ENCODE results near the gene DACT1. TPM values are rescaled to one million over a fixed set of nuclear protein-coding genes. Genes with fewer than 3 reads are reported as not detected.

DACT1 gene
- total RNA-seq, 1 experiment from 2014 or later = 1.7 TPM

DNA sequence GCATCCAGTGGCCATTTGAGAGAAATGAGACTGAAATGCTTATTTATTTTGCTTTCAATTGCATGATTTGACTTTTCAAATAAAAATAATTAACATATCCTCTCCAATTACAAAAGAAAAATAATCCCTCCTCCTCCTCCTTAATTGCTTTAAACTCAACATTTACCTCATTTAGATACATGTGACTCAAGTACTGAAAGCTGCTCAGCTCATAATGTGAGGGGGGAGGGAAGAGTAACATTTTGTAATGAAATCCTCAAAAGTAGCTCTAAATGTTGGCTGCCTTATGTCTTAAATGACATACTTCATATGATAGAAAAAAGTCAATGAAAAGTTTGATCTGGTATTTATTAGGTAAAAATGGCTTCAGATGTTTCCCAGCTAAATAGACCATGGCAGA is 29.0 kb downstream of the DACT1 start:
- H3K4me3 ChIP-seq = no peak overlapping the region
- no peak overlapping the region for H3K27ac ChIP-seq
- H3K27me3 ChIP-seq (replicated peaks) = 0 out of 2 replicates have a peak, but pooled peaks cover 4% of the 10 kb centered on the region
- H3K36me3 ChIP-seq = no peaks in the 10 kb centered on the region
- no peak for DNase-seq (ENCODE audit: low read depth in 1 of 2, low spot score in 2 of 2)
- no peaks in the 10 kb centered on the region for H3K9me3 ChIP-seq (replicated peaks)
- 0 out of 2 replicates have a peak, but pooled peaks cover 5% of the 10 kb centered on the region for H3K4me1 ChIP-seq (replicated peaks)

DNA sequence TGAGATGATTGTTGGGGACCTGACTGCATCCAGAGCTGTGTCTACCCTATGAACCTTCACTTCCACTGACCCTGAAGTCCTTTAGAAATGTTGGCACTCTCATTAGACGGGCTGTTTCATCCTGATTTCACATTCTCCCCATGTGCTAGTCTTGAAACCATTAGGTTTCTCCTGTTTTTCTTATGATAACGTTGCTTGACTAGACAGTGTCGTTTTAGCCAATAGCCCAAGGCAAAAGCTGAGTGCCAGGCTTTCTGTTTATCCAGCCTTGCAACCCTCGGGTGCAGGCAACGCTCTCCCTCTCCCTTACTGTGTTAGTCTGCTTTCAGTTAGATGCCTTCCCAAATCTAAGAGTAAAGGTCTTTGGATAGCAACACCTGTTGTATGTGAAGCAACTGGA is 30.1 kb downstream of the DACT1 start:
- Histone ChIP-seq H3K4me3 (no peak overlapping the region), H3K27ac (no peak overlapping the region), H3K4me1 (replicated peaks) (0 out of 2 replicates have a peak, but pooled peaks cover 5% of the 10 kb centered on the region), H3K9me3 (replicated peaks) (no peaks in the 10 kb centered on the region), H3K27me3 (replicated peaks) (0 out of 2 replicates have a peak, but pooled peaks cover 4% of the 10 kb centered on the region), H3K36me3 (no peaks in the 10 kb centered on the region)
- no peak for DNase-seq (ENCODE audit: low read depth in 1 of 2, low spot score in 2 of 2)

DNA sequence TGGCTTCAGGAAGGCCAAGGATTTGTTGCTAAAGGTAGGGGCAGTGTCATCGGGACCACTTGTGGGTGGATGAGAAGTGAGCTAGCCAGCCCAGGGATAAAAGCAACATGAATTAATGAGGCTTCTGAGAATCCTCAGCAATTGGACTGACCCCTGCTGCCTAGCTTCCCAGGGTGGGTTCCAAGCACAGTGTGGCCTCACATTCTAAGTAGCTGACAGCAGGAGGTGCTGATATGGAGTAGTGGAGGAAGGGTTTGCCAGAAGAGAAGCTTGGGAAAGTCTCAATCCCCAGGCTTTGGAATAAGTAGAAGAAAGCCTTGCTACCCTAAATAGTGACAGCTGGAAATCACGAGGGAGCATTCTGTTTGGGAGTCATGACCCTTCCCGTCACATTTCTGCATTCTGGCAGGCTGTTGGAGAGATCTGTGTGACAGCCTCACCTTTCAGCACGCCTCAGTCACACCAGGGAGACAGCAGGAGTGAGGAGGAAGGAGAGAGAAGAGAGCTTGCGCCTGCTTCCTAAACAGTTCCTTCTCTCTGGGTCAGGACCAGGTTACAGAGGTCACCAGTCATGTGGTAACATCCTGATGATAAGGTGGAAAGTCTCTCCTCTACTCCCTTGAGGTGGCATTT is 31.2 kb downstream of the DACT1 start:
- Histone ChIP-seq H3K9me3 (replicated peaks) (no peaks in the 10 kb centered on the region), H3K36me3 (no peaks in the 10 kb centered on the region), H3K27me3 (replicated peaks) (0 out of 2 replicates have a peak, but pooled peaks cover 4% of the 10 kb centered on the region), H3K4me3 (no peak overlapping the region), H3K4me1 (replicated peaks) (no peaks in the 10 kb centered on the region), H3K27ac (no peak overlapping the region)
- DNase-seq (ENCODE audit: low read depth in 1 of 2, low spot score in 2 of 2) = no peak

DNA sequence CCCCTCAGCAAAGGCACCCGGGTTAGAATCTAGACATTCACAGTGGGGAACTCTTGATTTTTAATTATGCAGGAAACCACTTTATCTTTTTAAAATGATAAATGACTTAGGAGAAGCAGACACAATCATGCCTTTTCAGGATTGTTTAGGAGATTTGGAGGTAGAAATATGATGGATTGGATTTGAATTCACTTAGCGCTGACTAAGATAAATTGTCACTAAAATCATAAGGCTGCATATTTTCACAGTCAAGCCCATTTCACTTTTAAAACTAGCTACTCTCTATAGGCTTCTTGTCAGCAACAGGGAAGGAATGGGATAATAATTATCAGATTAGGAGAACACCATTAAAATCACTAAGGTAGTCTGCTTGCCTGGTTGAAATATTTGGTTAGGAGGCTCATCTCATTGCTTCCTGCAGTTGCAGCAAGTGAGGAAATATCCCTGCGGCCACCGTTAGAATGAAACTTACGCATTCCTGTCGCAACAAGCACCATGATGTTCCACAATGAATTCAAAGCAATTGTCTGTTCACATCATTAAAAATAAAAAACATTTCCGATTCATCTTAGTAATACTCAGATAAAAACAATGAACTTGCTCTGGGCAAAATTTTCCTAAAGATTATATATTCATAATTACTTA is 31.9 kb downstream of the DACT1 start:
- H3K27me3 ChIP-seq (replicated peaks) = 0 out of 2 replicates have a peak, but pooled peaks cover 4% of the 10 kb centered on the region
- no peak for DNase-seq (ENCODE audit: low read depth in 1 of 2, low spot score in 2 of 2)
- no peaks in the 10 kb centered on the region for H3K4me1 ChIP-seq (replicated peaks)
- no peaks in the 10 kb centered on the region for H3K9me3 ChIP-seq (replicated peaks)
- H3K4me3 ChIP-seq = no peak overlapping the region
- H3K36me3 ChIP-seq = no peaks in the 10 kb centered on the region
- no peak overlapping the region for H3K27ac ChIP-seq

DNA sequence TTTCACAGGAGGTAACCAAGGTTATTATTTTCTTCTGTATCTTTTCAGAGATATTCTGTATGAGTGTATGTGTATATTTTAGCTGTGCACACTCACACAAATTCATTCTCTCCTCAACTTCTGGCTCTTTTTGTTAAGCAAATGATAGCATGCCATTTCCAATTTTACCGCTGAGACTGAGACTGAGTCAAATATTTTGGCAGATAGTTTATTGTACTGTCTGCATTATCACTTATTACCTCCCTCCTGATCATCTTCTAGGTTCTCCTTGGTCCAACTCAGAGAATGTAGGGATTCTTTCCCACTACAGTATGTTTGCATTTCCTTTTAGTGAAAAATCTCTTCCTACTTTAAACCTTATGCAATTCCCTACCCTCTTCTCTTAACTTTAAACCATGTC is 33.3 kb downstream of the DACT1 start:
- Histone ChIP-seq H3K9me3 (replicated peaks) (no peaks in the 10 kb centered on the region), H3K27ac (no peak overlapping the region), H3K4me1 (replicated peaks) (no peaks in the 10 kb centered on the region), H3K36me3 (no peaks in the 10 kb centered on the region), H3K27me3 (replicated peaks) (0 out of 2 replicates have a peak, but pooled peaks cover 4% of the 10 kb centered on the region), H3K4me3 (no peak overlapping the region)
- DNase-seq (ENCODE audit: low read depth in 1 of 2, low spot score in 2 of 2) = no peak

DNA sequence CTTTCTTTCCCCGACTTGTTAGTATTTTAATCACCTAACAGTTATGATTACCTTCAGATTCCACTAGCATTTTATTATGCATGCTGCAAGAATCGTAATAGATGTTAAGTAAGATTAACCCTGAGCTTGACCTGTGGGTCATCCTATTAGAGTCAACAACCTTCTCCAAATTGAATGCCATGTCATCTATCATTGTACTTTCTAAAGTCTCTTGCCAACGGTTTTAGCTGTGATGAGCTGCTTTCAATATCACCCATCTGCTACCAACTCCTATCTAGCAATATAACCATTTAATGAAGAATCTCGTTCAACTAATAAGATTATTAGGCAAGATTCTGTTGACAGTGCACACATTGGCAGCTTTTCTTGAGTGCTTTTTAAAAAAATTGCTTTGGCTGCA is 33.7 kb downstream of the DACT1 start:
- no peak for DNase-seq (ENCODE audit: low read depth in 1 of 2, low spot score in 2 of 2)
- Histone ChIP-seq H3K27ac (no peak overlapping the region), H3K4me3 (no peak overlapping the region), H3K4me1 (replicated peaks) (no peaks in the 10 kb centered on the region), H3K9me3 (replicated peaks) (no peaks in the 10 kb centered on the region), H3K27me3 (replicated peaks) (0 out of 2 replicates have a peak, but pooled peaks cover 4% of the 10 kb centered on the region), H3K36me3 (no peaks in the 10 kb centered on the region)

DNA sequence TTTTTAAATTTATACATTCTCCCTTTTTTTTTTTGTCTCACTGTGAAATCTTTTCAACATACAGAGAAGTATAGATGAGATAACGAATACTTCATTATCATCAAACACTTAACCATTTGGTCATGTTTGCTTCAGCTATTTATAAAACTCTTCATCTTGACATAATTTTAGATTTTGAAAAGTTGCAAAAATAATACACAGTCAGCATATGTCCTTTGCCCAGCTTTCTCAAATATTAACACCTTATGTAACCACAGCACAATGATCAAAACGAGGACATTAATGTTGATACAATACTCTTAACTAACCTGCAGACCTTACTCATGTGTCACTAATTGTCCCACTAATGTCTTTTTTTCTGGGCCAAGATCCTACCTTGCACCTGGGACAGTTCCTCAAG is 36.0 kb downstream of the DACT1 start:
- Histone ChIP-seq H3K27ac (no peak overlapping the region), H3K9me3 (replicated peaks) (no peaks in the 10 kb centered on the region), H3K27me3 (replicated peaks) (0 out of 2 replicates have a peak, but pooled peaks cover 4% of the 10 kb centered on the region), H3K36me3 (no peaks in the 10 kb centered on the region), H3K4me3 (no peak overlapping the region), H3K4me1 (replicated peaks) (no peaks in the 10 kb centered on the region)
- DNase-seq (ENCODE audit: low read depth in 1 of 2, low spot score in 2 of 2) = no peak

DNA sequence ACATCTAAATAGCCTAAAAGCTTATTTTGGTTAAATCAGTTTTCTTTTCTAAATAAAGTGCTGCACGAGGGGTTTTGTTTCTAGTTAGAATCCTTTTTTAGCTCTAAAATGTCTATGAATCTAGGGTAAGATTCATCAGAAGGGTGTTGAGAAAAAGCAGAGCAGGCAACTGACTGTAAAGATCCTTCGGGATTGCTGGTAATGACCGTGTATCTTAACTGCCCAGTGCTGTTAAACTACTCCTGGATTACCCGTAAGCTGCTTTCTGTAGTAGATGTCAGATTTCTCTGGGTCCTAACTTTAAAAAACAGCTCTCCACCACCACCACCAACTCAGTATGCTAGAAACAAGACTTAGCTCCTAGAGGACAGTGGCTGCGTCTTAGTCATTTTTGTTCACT is 39.2 kb downstream of the DACT1 start:
- Histone ChIP-seq H3K4me1 (replicated peaks) (no peaks in the 10 kb centered on the region), H3K27me3 (replicated peaks) (no peaks in the 10 kb centered on the region), H3K9me3 (replicated peaks) (no peaks in the 10 kb centered on the region), H3K36me3 (no peaks in the 10 kb centered on the region), H3K27ac (no peak overlapping the region), H3K4me3 (no peak overlapping the region)
- DNase-seq (ENCODE audit: low read depth in 1 of 2, low spot score in 2 of 2) = no peak

DNA sequence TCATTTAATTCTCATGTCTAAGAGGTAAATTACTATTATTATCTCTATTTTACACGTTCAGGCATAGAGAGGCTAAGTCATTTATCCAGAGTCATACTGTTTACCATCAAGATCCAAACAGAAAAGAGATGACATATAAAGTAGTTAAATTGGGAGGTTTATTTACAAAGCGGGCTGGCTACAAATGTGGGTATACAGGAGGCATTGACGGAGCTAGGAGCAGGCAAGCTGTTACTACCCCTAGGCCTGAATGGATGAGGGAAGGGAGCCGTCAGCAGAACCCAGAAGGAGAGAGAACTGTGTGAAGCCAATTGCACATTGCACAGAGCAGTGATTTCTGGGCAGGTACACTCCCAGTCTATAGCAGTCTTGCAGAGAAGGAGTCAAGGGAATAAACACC is 39.8 kb downstream of the DACT1 start:
- no peak overlapping the region for H3K4me3 ChIP-seq
- H3K9me3 ChIP-seq (replicated peaks) = no peaks in the 10 kb centered on the region
- no peaks in the 10 kb centered on the region for H3K36me3 ChIP-seq
- no peak overlapping the region for H3K27ac ChIP-seq
- no peaks in the 10 kb centered on the region for H3K27me3 ChIP-seq (replicated peaks)
- DNase-seq (ENCODE audit: low read depth in 1 of 2, low spot score in 2 of 2) = no peak
- H3K4me1 ChIP-seq (replicated peaks) = no peaks in the 10 kb centered on the region

DNA sequence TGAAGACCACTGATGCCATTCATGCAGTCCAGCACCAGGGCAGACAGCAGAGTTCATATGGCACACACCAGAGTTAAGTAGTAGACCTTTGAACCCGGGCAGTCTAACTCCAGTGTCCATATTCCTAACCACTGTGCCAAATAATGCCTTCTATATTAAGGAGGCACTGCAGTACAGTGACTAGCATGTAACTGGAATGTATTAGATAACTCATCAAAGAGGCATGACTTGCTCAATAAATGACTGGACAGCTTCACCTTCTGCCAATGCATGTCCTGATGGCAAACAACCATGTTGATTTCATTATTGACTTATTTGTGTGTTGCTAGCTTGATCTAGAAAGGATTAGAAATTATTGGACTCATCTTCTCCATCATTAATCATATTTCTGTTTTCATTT is 40.2 kb downstream of the DACT1 start:
- no peak for DNase-seq (ENCODE audit: low read depth in 1 of 2, low spot score in 2 of 2)
- Histone ChIP-seq H3K4me3 (no peak overlapping the region), H3K9me3 (replicated peaks) (no peaks in the 10 kb centered on the region), H3K4me1 (replicated peaks) (no peaks in the 10 kb centered on the region), H3K36me3 (no peaks in the 10 kb centered on the region), H3K27ac (no peak overlapping the region), H3K27me3 (replicated peaks) (no peaks in the 10 kb centered on the region)

DNA sequence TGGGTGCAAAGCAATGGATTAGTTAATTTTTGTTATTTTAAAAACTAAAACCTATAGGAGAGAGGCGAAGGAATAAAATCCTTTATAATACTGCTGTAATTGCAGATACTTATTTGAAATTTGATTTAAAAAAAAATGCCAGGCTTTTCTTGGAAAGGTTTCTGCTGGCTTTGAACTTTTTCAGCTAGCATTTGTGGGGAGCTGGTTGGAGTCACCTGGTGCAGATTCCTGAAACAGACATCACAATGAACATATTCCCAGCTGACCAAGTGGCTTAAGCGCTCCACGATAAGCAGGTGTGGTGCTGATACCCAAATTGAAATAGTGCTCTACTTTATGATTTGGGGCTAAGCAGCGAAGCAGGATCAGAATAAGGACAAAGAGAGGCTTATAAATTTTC is 42.9 kb downstream of the DACT1 start:
- no peak for DNase-seq (ENCODE audit: low read depth in 1 of 2, low spot score in 2 of 2)
- H3K9me3 ChIP-seq (replicated peaks) = no peaks in the 10 kb centered on the region
- H3K4me3 ChIP-seq = no peak overlapping the region
- no peak overlapping the region for H3K27ac ChIP-seq
- H3K27me3 ChIP-seq (replicated peaks) = no peaks in the 10 kb centered on the region
- no peaks in the 10 kb centered on the region for H3K36me3 ChIP-seq
- no peaks in the 10 kb centered on the region for H3K4me1 ChIP-seq (replicated peaks)

DNA sequence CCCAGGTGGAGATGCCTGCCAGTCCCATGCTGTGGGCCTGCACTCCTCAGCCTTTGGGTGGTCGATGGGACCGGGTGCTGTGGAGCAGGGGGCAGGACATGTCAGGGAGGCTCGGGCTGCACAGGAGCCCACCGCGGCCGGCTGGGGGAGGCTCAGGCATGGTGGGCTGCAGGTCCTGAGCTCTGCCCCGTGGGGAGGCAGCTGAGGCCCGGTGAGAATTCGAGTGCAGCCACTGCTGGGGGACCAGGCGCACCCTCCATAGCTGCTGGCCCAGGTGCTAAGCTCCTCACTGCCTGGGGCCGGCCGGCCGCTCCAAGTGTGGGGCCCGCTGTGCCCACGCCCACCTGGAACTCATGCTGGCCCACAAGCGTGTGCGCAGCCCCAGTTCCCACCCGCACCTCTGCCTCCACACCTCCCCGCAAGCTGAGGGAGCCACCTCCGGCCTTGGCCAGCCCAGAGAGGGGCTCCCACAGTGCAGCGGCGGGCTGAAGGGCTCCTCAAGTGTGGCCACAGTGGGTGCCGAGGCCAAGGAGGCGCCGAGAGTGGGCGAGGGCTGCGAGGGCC is 49.6 kb downstream of the DACT1 start:
- Histone ChIP-seq H3K9me3 (replicated peaks) (no peaks in the 10 kb centered on the region; the same call in 1 of the 2 replicates), H3K4me3 (no peak overlapping the region), H3K4me1 (replicated peaks) (no peaks in the 10 kb centered on the region), H3K36me3 (no peaks in the 10 kb centered on the region), H3K27ac (no peak overlapping the region), H3K27me3 (replicated peaks) (no peaks in the 10 kb centered on the region)
- DNase-seq (ENCODE audit: low read depth in 1 of 2, low spot score in 2 of 2) = no peak

DNA sequence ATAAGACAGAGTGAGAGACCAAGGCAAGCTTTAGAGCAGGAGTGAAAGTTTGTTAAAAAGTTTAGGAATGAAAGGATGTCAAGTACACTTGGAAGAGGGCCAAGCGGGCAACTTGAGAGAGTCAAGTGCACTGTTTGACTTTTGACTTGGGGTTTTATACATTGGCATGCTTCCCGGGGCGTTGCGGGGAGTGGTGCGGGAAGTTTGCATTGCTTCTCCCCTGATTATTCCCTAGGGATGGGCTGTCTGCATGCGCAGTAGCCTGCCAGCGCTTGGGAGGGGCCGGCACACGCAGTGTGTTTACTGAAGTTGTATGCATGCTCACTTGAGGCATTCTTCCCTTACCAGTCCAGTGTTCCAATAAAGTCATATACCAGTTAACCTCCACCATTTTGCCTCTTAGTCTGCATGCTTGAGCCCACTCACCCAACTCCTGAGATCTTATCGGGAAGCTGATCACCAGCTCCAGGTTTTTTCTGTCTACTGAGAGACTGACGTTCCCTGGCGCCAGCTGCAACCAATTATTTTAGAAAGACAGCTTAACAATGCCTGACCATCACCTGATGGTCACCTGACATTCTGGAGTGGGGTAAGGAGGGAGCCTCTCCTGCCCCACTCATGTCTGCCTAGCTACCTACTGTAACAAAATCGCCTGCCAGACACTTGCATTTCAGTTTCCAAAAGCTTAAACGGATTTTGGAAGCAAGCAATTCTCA is 53.2 kb downstream of the DACT1 start:
- Histone ChIP-seq H3K27ac (no peak overlapping the region), H3K36me3 (no peaks in the 10 kb centered on the region), H3K4me3 (no peak overlapping the region), H3K4me1 (replicated peaks) (no peaks in the 10 kb centered on the region), H3K9me3 (replicated peaks) (no peaks in the 10 kb centered on the region; the same call in 1 of the 2 replicates), H3K27me3 (replicated peaks) (no peaks in the 10 kb centered on the region)
- DNase-seq (ENCODE audit: low read depth in 1 of 2, low spot score in 2 of 2) = no peak

DNA sequence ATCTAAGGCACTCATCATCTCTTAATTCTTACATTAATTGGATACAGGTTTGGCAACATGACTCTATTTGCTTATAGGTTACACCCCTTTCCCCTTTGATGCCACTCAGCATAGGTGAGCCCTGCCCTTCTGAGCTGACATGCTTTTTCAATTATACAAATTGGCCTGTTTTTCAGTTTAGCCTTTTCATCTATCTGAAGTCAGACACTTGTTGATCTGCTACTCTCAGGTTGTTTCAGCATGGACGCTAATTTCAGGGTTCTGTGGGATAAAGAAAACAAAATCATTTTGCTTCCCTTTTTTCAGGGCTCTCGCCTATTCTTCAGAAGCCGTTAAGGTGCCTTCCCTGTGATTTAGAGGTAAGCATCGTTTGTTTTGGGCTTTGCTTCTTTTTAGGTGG is 55.3 kb downstream of the DACT1 start:
- Histone ChIP-seq H3K4me1 (replicated peaks) (peaks cover 6% of the 10 kb centered on the region; the same call in 1 of the 2 replicates), H3K4me3 (no peak overlapping the region), H3K27me3 (replicated peaks) (no peaks in the 10 kb centered on the region), H3K9me3 (replicated peaks) (no peaks in the 10 kb centered on the region; the same call in 1 of the 2 replicates), H3K27ac (no peak overlapping the region), H3K36me3 (no peaks in the 10 kb centered on the region)
- DNase-seq (ENCODE audit: low read depth in 1 of 2, low spot score in 2 of 2) = no peak

Measured in SJSA1 (cell line).